ENCODE results near the gene DGUOK. TPM values are rescaled to one million over a fixed set of nuclear protein-coding genes. Genes with fewer than 3 reads are reported as not detected.

Gene DGUOK
- total RNA-seq, 1 experiment from 2014 or later = 78.7 TPM

GRCh38 chr2:73918856-73919255 is 7.8 kb upstream of the DGUOK start:
- CTCF ChIA-PET = no interaction called here
- no TSS peak for BruUV-seq (replicated peaks)

GRCh38 chr2:73919596-73920228 is 7.0 kb upstream of the DGUOK start:
- peaks cover 9% of the 10 kb centered on the region for H3K4me1 ChIP-seq (replicated peaks; ENCODE audit: insufficient read depth)
- no peak overlapping the region for H2AFZ ChIP-seq
- H3F3A ChIP-seq (ENCODE audit: insufficient read depth, low read depth) = peaks cover 4% of the 10 kb centered on the region; the same call in 1 of the 2 replicates
- TF ChIP-seq EZH2 (IDR thresholded peaks at IDR 0.05; ENCODE audit: low read depth) (no peak), CTCF (conservative IDR thresholded peaks at IDR 0.05) (no peak)
- H3K4me3 ChIP-seq = no peak overlapping the region
- no peaks in the 10 kb centered on the region for H3K9me3 ChIP-seq (ENCODE audit: insufficient read depth, low read depth)
- H3K27me3 ChIP-seq (ENCODE audit: insufficient read depth, low read depth) = no peaks in the 10 kb centered on the region
- no peak overlapping the region for H3K4me2 ChIP-seq
- H3K27ac ChIP-seq = no peak overlapping the region
- no peaks in the 10 kb centered on the region for H4K20me1 ChIP-seq (ENCODE audit: insufficient read depth)
- CTCF ChIA-PET = no interaction called here
- POLR2A ChIA-PET (ENCODE audit: unreplicated experiment) = no interaction called here
- no peaks in the 10 kb centered on the region for H3K9me2 ChIP-seq (ENCODE audit: insufficient read depth)
- BruUV-seq (replicated peaks) = no TSS peak
- H3K36me3 ChIP-seq (ENCODE audit: low read depth) = no peaks in the 10 kb centered on the region
- intact Hi-C loops (cut with micrococcal nuclease; ENCODE audit: unreplicated experiment) = no loop called here
- no peak for DNase-seq
- H3K79me2 ChIP-seq (ENCODE audit: low read depth) = no peaks in the 10 kb centered on the region

More at GRCh38 chr2:73918856-73919255, 7.8 kb upstream of the DGUOK start:
- no peak for DNase-seq
- TF ChIP-seq CTCF (conservative IDR thresholded peaks at IDR 0.05) = no peak
- no peak for TF ChIP-seq EZH2 (IDR thresholded peaks at IDR 0.05; ENCODE audit: low read depth)
- Histone ChIP-seq H3K27ac (no peak overlapping the region), H3K27me3 (ENCODE audit: insufficient read depth, low read depth) (no peaks in the 10 kb centered on the region), H3K9me3 (ENCODE audit: insufficient read depth, low read depth) (no peaks in the 10 kb centered on the region), H2AFZ (no peak overlapping the region), H3K4me1 (replicated peaks; ENCODE audit: insufficient read depth) (peaks cover 9% of the 10 kb centered on the region), H3K36me3 (ENCODE audit: low read depth) (no peaks in the 10 kb centered on the region), H3K4me2 (no peak overlapping the region), H4K20me1 (ENCODE audit: insufficient read depth) (no peaks in the 10 kb centered on the region), H3F3A (ENCODE audit: insufficient read depth, low read depth) (peaks cover 4% of the 10 kb centered on the region; the same call in 1 of the 2 replicates), H3K9me2 (ENCODE audit: insufficient read depth) (no peaks in the 10 kb centered on the region), H3K4me3 (no peak overlapping the region), H3K79me2 (ENCODE audit: low read depth) (no peaks in the 10 kb centered on the region)
- POLR2A ChIA-PET (ENCODE audit: unreplicated experiment) = no interaction called here
- intact Hi-C loops (cut with micrococcal nuclease; ENCODE audit: unreplicated experiment) = no loop called here

- no TSS peak for BruUV-seq (replicated peaks)
- TF ChIP-seq EZH2 (IDR thresholded peaks at IDR 0.05; ENCODE audit: low read depth) = no peak
- TF ChIP-seq CTCF (conservative IDR thresholded peaks at IDR 0.05) = no peak
- H4K20me1 ChIP-seq (ENCODE audit: insufficient read depth) = no peaks in the 10 kb centered on the region
- no peak overlapping the region for H3K4me2 ChIP-seq
- no peaks in the 10 kb centered on the region for H3K27me3 ChIP-seq (ENCODE audit: insufficient read depth, low read depth)
- H3F3A ChIP-seq (ENCODE audit: insufficient read depth, low read depth) = peaks cover 5% of the 10 kb centered on the region; the same call in 1 of the 2 replicates
- POLR2A ChIA-PET (ENCODE audit: unreplicated experiment) = no interaction called here
- intact Hi-C loops (cut with micrococcal nuclease; ENCODE audit: unreplicated experiment) = no loop called here
- DNase-seq = peak in 1 of 2 experiments; percentile 3
- no peaks in the 10 kb centered on the region for H3K36me3 ChIP-seq (ENCODE audit: low read depth)
- no peaks in the 10 kb centered on the region for H3K79me2 ChIP-seq (ENCODE audit: low read depth)
- H3K9me2 ChIP-seq (ENCODE audit: insufficient read depth) = no peaks in the 10 kb centered on the region
- no peaks in the 10 kb centered on the region for H3K9me3 ChIP-seq (ENCODE audit: insufficient read depth, low read depth)
- CTCF ChIA-PET = no interaction called here
- no peak overlapping the region for H2AFZ ChIP-seq
- no peak overlapping the region for H3K27ac ChIP-seq
- H3K4me1 ChIP-seq (replicated peaks; ENCODE audit: insufficient read depth) = peaks cover 11% of the 10 kb centered on the region
- no peak overlapping the region for H3K4me3 ChIP-seq
These were observed 5.8 kb upstream of the DGUOK start for GRCh38 chr2:73920577-73921545.

Measured in PC-9 (cell line).